GM19099 (cell line): ENCODE results near the gene CAMSAP1.

Source experiments
- POLR2A ChIP-seq: IDR thresholded peaks from 3 replicates; pipeline ENCODE4 v1.6.1; 2011; ENCODE audit warnings: low read depth; ENCODE audit not compliant: insufficient read length; ENCODE audit errors: extremely low read depth

Gene CAMSAP1

GRCh38 chr9:135810806-135811575 lies 96.4 kb downstream of the CAMSAP1 start:
- TF ChIP-seq POLR2A: no peak

- no peak for TF ChIP-seq POLR2A
Observed at GRCh38 chr9:135809166-135809565, 98.2 kb downstream of the CAMSAP1 start.

- TF ChIP-seq POLR2A: no peak
Observed at GRCh38 chr9:135805422-135806022, 101.8 kb downstream of the CAMSAP1 start.

- no peak for TF ChIP-seq POLR2A
Observed at GRCh38 chr9:135804581-135805421, 102.5 kb downstream of the CAMSAP1 start.

DNA sequence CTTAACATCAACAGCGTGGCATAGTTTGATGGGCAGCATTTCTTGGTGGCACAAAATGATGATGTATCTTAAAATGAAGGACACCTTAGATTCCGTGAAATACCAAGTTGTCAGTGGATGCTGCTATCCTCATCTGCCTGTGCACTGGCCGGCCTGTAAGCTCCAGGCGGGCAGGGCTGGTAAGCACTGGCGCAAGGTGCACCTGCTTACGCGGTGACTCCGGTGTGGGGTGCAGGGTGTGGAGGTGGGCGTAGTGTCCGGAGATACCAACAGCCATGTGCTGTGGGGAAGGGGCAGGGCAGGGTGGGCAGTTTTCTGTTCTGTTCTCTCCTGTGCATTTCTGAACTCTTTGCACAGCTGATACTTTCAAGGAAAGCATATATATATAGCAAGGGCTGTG lies 103.9 kb downstream of the CAMSAP1 start:
- TF ChIP-seq POLR2A: no peak

DNA sequence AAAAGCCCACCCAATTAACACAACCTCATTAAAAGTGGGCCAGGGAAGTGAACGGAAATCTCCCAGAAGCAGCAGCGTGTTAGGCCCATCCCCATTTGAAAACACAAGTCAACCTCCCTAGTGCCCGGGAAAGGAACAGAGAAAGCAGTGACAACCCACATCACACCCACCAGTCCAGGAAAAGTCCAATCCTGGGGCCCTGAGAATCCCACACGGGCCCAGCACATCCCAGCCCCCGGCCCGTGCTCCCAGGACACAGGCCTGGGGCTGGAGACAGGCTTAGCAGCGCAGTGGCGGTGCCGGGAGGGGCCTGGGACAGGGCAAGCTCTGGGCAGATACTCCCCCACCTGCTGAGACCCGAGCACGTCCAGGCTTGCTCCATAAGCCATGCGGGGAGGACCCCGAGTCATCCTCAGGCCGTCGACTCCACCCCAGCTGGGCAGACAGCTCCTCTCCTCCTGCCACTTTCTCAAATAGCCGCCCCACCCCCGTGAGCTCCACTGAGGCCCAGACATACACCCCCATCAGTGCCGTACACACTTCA lies 104.4 kb downstream of the CAMSAP1 start:
- no peak for TF ChIP-seq POLR2A

DNA sequence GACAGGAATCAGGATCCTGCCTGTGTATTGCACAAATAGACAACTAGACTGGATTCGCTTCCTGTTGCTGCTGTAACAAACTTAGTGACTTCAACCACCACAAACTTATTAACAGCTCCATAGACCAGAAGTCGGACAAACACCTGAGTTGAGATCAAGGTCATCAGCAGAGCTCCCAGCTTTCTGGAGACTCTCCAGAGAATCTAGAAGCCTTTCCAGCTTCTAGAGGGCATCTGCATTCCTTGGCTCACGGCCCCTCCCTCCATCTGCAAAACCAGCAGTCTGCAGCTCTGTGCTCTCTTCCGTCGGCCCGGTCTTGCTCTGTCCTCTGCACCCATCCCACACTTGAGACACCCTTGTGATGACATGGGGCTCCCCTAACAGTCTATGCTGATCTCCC lies 106.3 kb downstream of the CAMSAP1 start:
- no peak for TF ChIP-seq POLR2A

DNA sequence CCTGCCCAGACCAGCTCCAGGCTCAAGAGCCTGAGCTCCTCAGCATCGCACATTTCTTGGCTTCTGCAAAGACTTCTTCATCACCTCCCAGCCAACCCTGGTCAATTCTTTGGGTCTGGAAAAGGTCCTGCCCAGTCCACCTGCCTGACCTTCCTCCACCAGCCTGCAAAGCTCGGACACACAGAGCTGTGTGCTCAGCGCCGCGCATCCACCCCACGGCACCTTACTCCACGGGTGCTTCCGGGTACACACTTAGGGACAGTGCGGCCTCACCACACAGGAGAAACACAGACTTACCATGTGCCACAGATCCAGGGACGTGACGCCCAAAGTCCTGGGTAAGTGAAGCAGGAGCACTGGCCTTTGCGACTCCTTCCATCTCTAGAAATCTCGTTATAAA lies 108.1 kb downstream of the CAMSAP1 start:
- TF ChIP-seq POLR2A: no peak

DNA sequence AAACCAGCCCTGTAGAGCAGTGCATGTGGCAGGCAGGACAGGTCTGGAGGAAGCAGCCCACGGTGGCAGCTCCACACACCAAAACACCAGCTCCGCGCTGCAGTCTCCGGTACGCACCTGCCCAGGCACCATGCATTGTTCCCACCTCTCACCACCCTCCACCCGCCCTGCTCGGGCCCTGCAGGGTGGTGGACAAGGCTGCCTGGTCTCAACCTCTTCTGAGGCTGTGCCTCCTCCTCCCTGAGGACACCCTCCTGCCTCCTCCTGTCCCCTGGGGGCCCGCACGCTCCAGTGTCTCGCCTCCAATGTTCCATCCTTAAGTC lies 109.1 kb downstream of the CAMSAP1 start:
- TF ChIP-seq POLR2A: no peak

- TF ChIP-seq POLR2A: no peak
Observed at GRCh38 chr9:135797507-135798262, 109.7 kb downstream of the CAMSAP1 start.

GRCh38 chr9:135796784-135797485 lies 110.4 kb downstream of the CAMSAP1 start:
- no peak for TF ChIP-seq POLR2A

- TF ChIP-seq POLR2A: no peak
Observed at GRCh38 chr9:135795391-135795790, 112.0 kb downstream of the CAMSAP1 start.

DNA sequence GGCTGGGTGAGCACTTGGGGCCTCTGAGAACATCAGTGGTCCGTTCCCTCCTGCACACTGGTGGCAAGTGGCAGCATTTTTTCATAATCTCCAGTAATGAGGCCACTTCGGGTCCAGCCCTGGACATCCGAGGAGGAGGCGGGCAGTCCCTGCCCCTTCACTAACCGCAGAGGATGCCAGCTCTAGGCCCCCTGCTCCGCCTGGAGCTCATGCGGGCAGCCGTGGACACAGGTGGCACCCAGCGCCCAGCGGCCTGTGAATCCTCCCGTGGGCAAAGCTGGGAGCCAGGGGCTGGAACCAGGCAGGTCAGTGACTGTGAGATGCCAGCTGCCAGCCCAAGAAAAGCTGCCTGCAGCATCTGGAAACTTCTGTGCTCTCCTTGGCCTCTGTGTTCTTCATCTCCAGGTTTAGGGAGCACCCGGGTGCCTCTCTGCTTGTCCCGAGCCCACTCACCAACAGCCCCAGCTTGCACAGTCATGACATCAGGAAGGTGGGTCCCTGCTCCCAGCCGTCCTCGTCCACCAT lies 112.9 kb downstream of the CAMSAP1 start:
- TF ChIP-seq POLR2A: no peak

DNA sequence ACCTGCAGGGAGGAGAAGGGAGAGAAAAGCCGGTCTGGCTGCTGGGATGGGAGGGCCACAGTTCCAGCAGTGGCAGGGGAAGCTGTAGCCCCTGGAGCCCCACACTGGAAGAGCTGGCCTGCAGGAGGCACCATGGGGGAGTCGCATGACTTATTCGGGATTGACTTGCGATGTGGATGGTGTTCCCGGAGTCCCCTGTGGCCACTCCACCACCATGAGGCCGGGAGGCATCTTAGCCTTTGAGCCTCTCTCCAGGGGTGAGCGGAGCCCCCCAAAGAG lies 113.3 kb downstream of the CAMSAP1 start:
- TF ChIP-seq POLR2A: no peak
